NCI-H748 (cell line): Measurements from ENCODE around the gene ARPP19.
"Not testable (repeated sequence)": the region's sequence is repeated elsewhere in the genome, so short reads cannot be mapped to it uniquely, and the experiment has no call there.

Experiments used
- DNase-seq: peaks from one replicate; lab custom pipeline; 2025; ENCODE audit not compliant: unreplicated experiment; lab: John Stamatoyannopoulos, UW

ARPP19 gene

GRCh38 chr15:52551762-52552161, 17.1 kb downstream of the ARPP19 start:
- no peak for DNase-seq

GRCh38 chr15:52551186-52551585, 17.6 kb downstream of the ARPP19 start:
- DNase-seq, result not testable (repeated sequence)

GRCh38 chr15:52546031-52546751, 22.6 kb downstream of the ARPP19 start:
- no peak for DNase-seq

- DNase-seq, result no peak
Measured at GRCh38 chr15:52540374-52541012, 28.3 kb downstream of the ARPP19 start.

- no peak for DNase-seq
Measured at GRCh38 chr15:52537459-52537858, 31.4 kb downstream of the ARPP19 start.

GRCh38 chr15:52532427-52532826, 36.4 kb downstream of the ARPP19 start:
- DNase-seq, result no peak

- no peak for DNase-seq
Measured at GRCh38 chr15:52529940-52530339, 38.9 kb downstream of the ARPP19 start.

GRCh38 chr15:52529341-52529924, 39.4 kb downstream of the ARPP19 start:
- peak; percentile 58 for DNase-seq

- DNase-seq, result peak; percentile 79
Measured at GRCh38 chr15:52528564-52529340, 40.1 kb downstream of the ARPP19 start, which contains the start of gene MYO5A. Gene MYO5A, minus strand, starts transcription at chr15:52528880. Its CDS starts 74 bp downstream, at chr15:52528806.

- DNase-seq, result peak; percentile 51
Measured at GRCh38 chr15:52527911-52528563, 40.8 kb downstream of the ARPP19 start.

GRCh38 chr15:52527196-52527910, 41.5 kb downstream of the ARPP19 start:
- DNase-seq, result no peak

- DNase-seq, result no peak
Measured at GRCh38 chr15:52524223-52525136, 44.4 kb downstream of the ARPP19 start.

GRCh38 chr15:52523647-52524046, 45.2 kb downstream of the ARPP19 start:
- DNase-seq, result no peak

GRCh38 chr15:52523192-52523591, 45.6 kb downstream of the ARPP19 start:
- DNase-seq, result no peak

- DNase-seq, result no peak
Measured at GRCh38 chr15:52521682-52522081, 47.1 kb downstream of the ARPP19 start.

GRCh38 chr15:52520421-52520820, 48.4 kb downstream of the ARPP19 start:
- no peak for DNase-seq

- DNase-seq, result no peak
Measured at GRCh38 chr15:52518487-52519371, 50.1 kb downstream of the ARPP19 start.

- no peak for DNase-seq
Measured at GRCh38 chr15:52517014-52517413, 51.8 kb downstream of the ARPP19 start.
